ENCODE data around the gene RAP1GAP2. TPM values are rescaled to one million over a fixed set of nuclear protein-coding genes. Genes with fewer than 3 reads are reported as not detected.

The RAP1GAP2 gene
- total RNA-seq, 1 donor from 2014 or later = 1.0 TPM

GRCh38 chr17:2909846-2910234, 113.6 kb downstream of the RAP1GAP2 start:
- DNase-seq (ENCODE audit: low read depth in 2 of 2) = no peak

- DNase-seq (ENCODE audit: low read depth in 2 of 2) = no peak
These were observed 115.0 kb downstream of the RAP1GAP2 start for GRCh38 chr17:2911035-2911754.

GRCh38 chr17:2911755-2912111, 115.5 kb downstream of the RAP1GAP2 start:
- DNase-seq (ENCODE audit: low read depth in 2 of 2) = no peak

- DNase-seq (ENCODE audit: low read depth in 2 of 2) = no peak
These were observed 116.5 kb downstream of the RAP1GAP2 start for GRCh38 chr17:2912754-2913153.

GRCh38 chr17:2916461-2916860, 120.2 kb downstream of the RAP1GAP2 start:
- DNase-seq (ENCODE audit: low read depth in 2 of 2) = no peak

GRCh38 chr17:2921443-2921842, 125.2 kb downstream of the RAP1GAP2 start:
- no peak for DNase-seq (ENCODE audit: low read depth in 2 of 2)

- no peak for DNase-seq (ENCODE audit: low read depth in 2 of 2)
These were observed 128.0 kb downstream of the RAP1GAP2 start for GRCh38 chr17:2924211-2924610.

- no peak for DNase-seq (ENCODE audit: low read depth in 2 of 2)
These were observed 128.8 kb downstream of the RAP1GAP2 start for GRCh38 chr17:2925011-2925410.

GRCh38 chr17:2926019-2926650, 129.9 kb downstream of the RAP1GAP2 start:
- DNase-seq (ENCODE audit: low read depth in 2 of 2) = no peak

GRCh38 chr17:2928294-2928890, 132.2 kb downstream of the RAP1GAP2 start:
- no peak for DNase-seq (ENCODE audit: low read depth in 2 of 2)

- peak; percentile 3 to 45 for DNase-seq (ENCODE audit: low read depth in 2 of 2)
These were observed 133.8 kb downstream of the RAP1GAP2 start for GRCh38 chr17:2929881-2930533.

GRCh38 chr17:2931876-2932275, 135.6 kb downstream of the RAP1GAP2 start:
- no peak for DNase-seq (ENCODE audit: low read depth in 2 of 2)

- no peak for DNase-seq (ENCODE audit: low read depth in 2 of 2)
These were observed 136.7 kb downstream of the RAP1GAP2 start for GRCh38 chr17:2932946-2933345.

- DNase-seq (ENCODE audit: low read depth in 2 of 2) = no peak
These were observed 137.4 kb downstream of the RAP1GAP2 start for GRCh38 chr17:2933606-2934005.

- DNase-seq (ENCODE audit: low read depth in 2 of 2) = no peak
These were observed 139.4 kb downstream of the RAP1GAP2 start for GRCh38 chr17:2935632-2936031.

GRCh38 chr17:2936351-2936750, 140.1 kb downstream of the RAP1GAP2 start:
- no peak for DNase-seq (ENCODE audit: low read depth in 2 of 2)

- DNase-seq (ENCODE audit: low read depth in 2 of 2) = no peak
These were observed 140.6 kb downstream of the RAP1GAP2 start for GRCh38 chr17:2936771-2937321.

- DNase-seq (ENCODE audit: low read depth in 2 of 2) = peak in 1 of 2 donors; percentile 41
These were observed 141.2 kb downstream of the RAP1GAP2 start for GRCh38 chr17:2937331-2938003.

- no peak for DNase-seq (ENCODE audit: low read depth in 2 of 2)
These were observed 143.6 kb downstream of the RAP1GAP2 start for GRCh38 chr17:2939714-2940351.

- DNase-seq (ENCODE audit: low read depth in 2 of 2) = no peak
These were observed 144.1 kb downstream of the RAP1GAP2 start for GRCh38 chr17:2940352-2940751.

GRCh38 chr17:2943981-2944380, 147.7 kb downstream of the RAP1GAP2 start:
- DNase-seq (ENCODE audit: low read depth in 2 of 2) = no peak

All from dermis microvascular lymphatic vessel endothelial cell (primary cell).